Loucy (cell line): Measurements from ENCODE around the gene OSBPL8.

Experiments used
- H2AFZ ChIP-seq: fragments of 200-600 bp; sonication (generic); 2 replicates; pipeline ENCODE4 v1.6.0; 2016; ENCODE audit warnings: antibody characterized with exemption, mild to moderate bottlenecking, low read length, moderate library complexity
- H3F3A ChIP-seq: fragments of 200-600 bp; 2 replicates; pipeline ENCODE4 v1.6.0; 2016; ENCODE audit warnings: antibody characterized with exemption, low read depth, mild to moderate bottlenecking
- H3K27me3 ChIP-seq: fragments of 200-600 bp; sonication (generic); 2 replicates; pipeline ENCODE4 v1.6.1; 2014; ENCODE audit warnings: low read length, mild to moderate bottlenecking; ENCODE audit not compliant: insufficient read depth, poor library complexity, severe bottlenecking
- H3K36me3 ChIP-seq: fragments of 200-600 bp; sonication (generic); 2 replicates; pipeline ENCODE4 v1.6.1; 2016; ENCODE audit warnings: low read length; ENCODE audit not compliant: insufficient read depth
- H3K4me1 ChIP-seq: fragments of 200-600 bp; sonication (generic); 2 replicates; pipeline ENCODE4 v1.5.1; 2014; ENCODE audit warnings: low read length, mild to moderate bottlenecking; ENCODE audit not compliant: insufficient read depth, poor library complexity, severe bottlenecking
- H3K4me2 ChIP-seq: fragments of 200-600 bp; sonication (generic); 2 replicates; pipeline ENCODE4 v1.6.0; 2014; ENCODE audit warnings: antibody characterized with exemption, low read length, low read depth, mild to moderate bottlenecking; ENCODE audit not compliant: poor library complexity, severe bottlenecking
- H3K4me3 ChIP-seq: fragments of 200-600 bp; sonication (generic); 2 replicates; pipeline ENCODE4 v1.5.1; 2014; ENCODE audit warnings: low read length, mild to moderate bottlenecking, mixed read lengths; ENCODE audit not compliant: poor library complexity, severe bottlenecking
- H3K79me2 ChIP-seq: fragments of 200-600 bp; sonication (generic); 2 replicates; pipeline ENCODE4 v1.6.1; 2014; ENCODE audit warnings: low read length; ENCODE audit not compliant: insufficient read depth
- H3K9ac ChIP-seq: fragments of 200-600 bp; sonication (generic); 2 replicates; pipeline ENCODE4 v1.6.0; 2014; ENCODE audit warnings: mild to moderate bottlenecking, low read depth, low read length, moderate library complexity; ENCODE audit not compliant: poor library complexity, severe bottlenecking
- H3K9me2 ChIP-seq: fragments of 200-600 bp; sonication (generic); replicated peaks from 2 replicates; pipeline ENCODE4 v1.6.1; 2016; ENCODE audit warnings: low read depth, low read length, mixed read lengths
- H3K9me3 ChIP-seq: fragments of 200-600 bp; sonication (generic); 2 replicates; pipeline ENCODE4 v1.6.1; 2014; ENCODE audit warnings: mild to moderate bottlenecking, antibody characterized with exemption, low read length, low read depth; ENCODE audit not compliant: insufficient read depth
- H4K20me1 ChIP-seq: fragments of 200-600 bp; sonication (generic); 2 replicates; pipeline ENCODE4 v1.6.0; 2014; ENCODE audit warnings: antibody characterized with exemption, low read length, mild to moderate bottlenecking; ENCODE audit not compliant: insufficient read depth, poor library complexity, severe bottlenecking
- EZH2phosphoT487 ChIP-seq: fragments of 200-600 bp; IDR thresholded peaks from 2 replicates; pipeline ENCODE4 v1.6.1; 2018; ENCODE audit warnings: antibody characterized with exemption, mild to moderate bottlenecking, moderate library complexity, borderline replicate concordance
- TF ChIP-seq, protein P1 (sequence below): fragments of 200-600 bp; sonication (generic); conservative IDR thresholded peaks from 2 replicates; pipeline ENCODE4 v1.5.1; 2014; ENCODE audit warnings: mild to moderate bottlenecking, antibody characterized with exemption, low read length

Gene OSBPL8

DNA sequence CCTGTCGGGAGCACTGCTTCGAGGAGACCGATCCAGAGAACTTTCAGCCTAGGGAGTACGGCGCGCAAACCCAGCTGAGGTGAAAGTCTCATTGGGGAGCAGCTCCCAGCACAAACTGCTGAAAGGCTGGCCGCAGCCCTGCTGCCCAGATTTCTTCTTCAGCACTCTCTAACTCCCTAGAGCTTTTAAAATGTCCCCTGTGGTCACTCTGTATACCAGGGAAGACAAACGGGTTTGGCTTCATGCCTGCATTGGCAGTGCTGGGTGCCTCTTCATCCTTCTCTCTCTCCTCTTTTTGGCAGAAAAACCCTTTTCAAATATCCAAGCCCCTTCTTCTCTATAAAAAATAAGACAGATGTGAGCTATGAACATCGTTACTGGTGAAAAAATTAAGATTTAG lies 246.3 kb downstream of the OSBPL8 start:
- Histone ChIP-seq H3K27me3 (no peaks in the 10 kb centered on the region), H2AFZ (no peak overlapping the region), H3K9me3 (no peaks in the 10 kb centered on the region), H3K4me2 (no peak overlapping the region), H3K9me2 (no peaks in the 10 kb centered on the region), H3K4me1 (no peaks in the 10 kb centered on the region), H3K36me3 (no peaks in the 10 kb centered on the region), H3K9ac (no peak overlapping the region), H3K79me2 (no peaks in the 10 kb centered on the region), H3F3A (no peaks in the 10 kb centered on the region), H4K20me1 (no peaks in the 10 kb centered on the region), H3K4me3 (no peak overlapping the region)
- TF ChIP-seq, protein P1, sequence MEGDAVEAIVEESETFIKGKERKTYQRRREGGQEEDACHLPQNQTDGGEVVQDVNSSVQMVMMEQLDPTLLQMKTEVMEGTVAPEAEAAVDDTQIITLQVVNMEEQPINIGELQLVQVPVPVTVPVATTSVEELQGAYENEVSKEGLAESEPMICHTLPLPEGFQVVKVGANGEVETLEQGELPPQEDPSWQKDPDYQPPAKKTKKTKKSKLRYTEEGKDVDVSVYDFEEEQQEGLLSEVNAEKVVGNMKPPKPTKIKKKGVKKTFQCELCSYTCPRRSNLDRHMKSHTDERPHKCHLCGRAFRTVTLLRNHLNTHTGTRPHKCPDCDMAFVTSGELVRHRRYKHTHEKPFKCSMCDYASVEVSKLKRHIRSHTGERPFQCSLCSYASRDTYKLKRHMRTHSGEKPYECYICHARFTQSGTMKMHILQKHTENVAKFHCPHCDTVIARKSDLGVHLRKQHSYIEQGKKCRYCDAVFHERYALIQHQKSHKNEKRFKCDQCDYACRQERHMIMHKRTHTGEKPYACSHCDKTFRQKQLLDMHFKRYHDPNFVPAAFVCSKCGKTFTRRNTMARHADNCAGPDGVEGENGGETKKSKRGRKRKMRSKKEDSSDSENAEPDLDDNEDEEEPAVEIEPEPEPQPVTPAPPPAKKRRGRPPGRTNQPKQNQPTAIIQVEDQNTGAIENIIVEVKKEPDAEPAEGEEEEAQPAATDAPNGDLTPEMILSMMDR = no peak
- TF ChIP-seq EZH2phosphoT487 = no peak

DNA sequence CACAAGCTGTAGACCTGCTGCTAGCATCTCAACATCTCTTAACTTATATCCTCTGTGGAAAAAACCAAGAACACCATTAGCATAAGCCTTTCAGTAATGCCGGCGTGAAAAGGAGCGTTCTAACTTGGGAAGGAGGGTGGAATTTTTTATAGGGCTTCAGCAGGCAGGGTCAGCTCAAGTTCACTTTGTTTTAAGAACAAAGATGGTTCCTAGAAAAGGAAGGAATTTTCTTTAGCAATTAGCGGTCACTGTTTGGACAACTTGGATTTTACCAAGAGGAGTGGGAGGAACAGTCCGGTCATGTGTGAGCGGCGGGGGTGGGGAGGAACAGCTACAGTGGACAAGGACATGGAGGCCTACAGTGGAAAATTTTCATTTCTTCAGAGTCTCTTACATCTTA lies 247.3 kb downstream of the OSBPL8 start:
- Histone ChIP-seq H3K4me3 (no peak overlapping the region), H2AFZ (no peak overlapping the region), H3K4me1 (no peaks in the 10 kb centered on the region), H4K20me1 (no peaks in the 10 kb centered on the region), H3K27me3 (no peaks in the 10 kb centered on the region), H3F3A (no peaks in the 10 kb centered on the region), H3K4me2 (no peak overlapping the region), H3K9me2 (no peaks in the 10 kb centered on the region), H3K9me3 (no peaks in the 10 kb centered on the region), H3K79me2 (no peaks in the 10 kb centered on the region), H3K36me3 (no peaks in the 10 kb centered on the region), H3K9ac (no peak overlapping the region)
- TF ChIP-seq, protein P1 = no peak
- TF ChIP-seq EZH2phosphoT487 = no peak

DNA sequence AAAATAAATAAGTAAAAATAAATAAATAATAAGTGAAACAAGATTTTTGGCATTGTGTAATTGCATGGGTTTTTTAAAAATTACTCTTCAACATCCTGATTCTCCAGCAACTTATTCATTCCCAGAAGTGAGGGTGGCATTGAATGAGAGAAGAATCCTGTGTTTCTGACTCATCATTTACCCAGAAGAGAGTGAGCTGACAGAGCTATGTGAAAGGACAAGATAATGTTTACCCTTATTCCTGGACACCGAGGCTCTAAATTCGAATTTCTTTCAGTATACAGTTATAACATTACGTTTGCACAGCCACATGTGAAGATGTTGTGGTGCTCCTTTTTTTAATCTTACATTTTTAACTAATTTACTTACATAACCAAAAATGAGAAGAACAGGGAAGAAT lies 247.8 kb downstream of the OSBPL8 start:
- no peak overlapping the region for H2AFZ ChIP-seq
- H3K27me3 ChIP-seq = no peaks in the 10 kb centered on the region
- no peaks in the 10 kb centered on the region for H3K79me2 ChIP-seq
- H3F3A ChIP-seq = no peaks in the 10 kb centered on the region
- H3K9me2 ChIP-seq = no peaks in the 10 kb centered on the region
- H3K36me3 ChIP-seq = no peaks in the 10 kb centered on the region
- no peaks in the 10 kb centered on the region for H3K9me3 ChIP-seq
- no peak overlapping the region for H3K4me2 ChIP-seq
- H4K20me1 ChIP-seq = no peaks in the 10 kb centered on the region
- TF ChIP-seq EZH2phosphoT487 = no peak
- TF ChIP-seq, protein P1 = no peak
- H3K9ac ChIP-seq = no peak overlapping the region
- no peaks in the 10 kb centered on the region for H3K4me1 ChIP-seq
- no peak overlapping the region for H3K4me3 ChIP-seq
